WTC11 (cell line): ENCODE measurements around the gene MGAT3. TPM values are rescaled to one million over a fixed set of nuclear protein-coding genes. Genes with fewer than 3 reads are reported as not detected.

Source experiments
- ATAC-seq: fragments of 200-7000 bp; cut with Tn5 transposase; 2 replicates; pipeline ENCODE4 v1.10.0; 2021; ENCODE audit warnings: mild to moderate bottlenecking, moderate library complexity
- CTCF ChIA-PET: fragments of 300-600 bp; sonication (Branson Sonifier 250); formaldehyde crosslinking; loops from one replicate; lab custom pipeline; 2021; ENCODE audit warnings: antibody characterized with exemption; lab: Charles Lee
- POLR2A ChIA-PET: fragments of 350-600 bp; sonication (Branson Sonifier 250); formaldehyde crosslinking; loops from one replicate; lab custom pipeline; 2021; ENCODE audit warnings: antibody characterized with exemption; lab: Charles Lee
- DNase-seq: peaks from one replicate; pipeline ENCODE4 v3.0.0; 2021; ENCODE audit warnings: low spot score
- H3K27ac Mint-ChIP-seq: 2 replicates; pipeline ENCODE4 v1.8.0; 2021; ENCODE audit warnings: mixed read lengths
- H3K27me3 Mint-ChIP-seq: 2 replicates; pipeline ENCODE4 v1.8.0; 2021; ENCODE audit warnings: low read depth, mild to moderate bottlenecking, moderate library complexity, mixed read lengths
- H3K36me3 Mint-ChIP-seq: 2 replicates; pipeline ENCODE4 v1.8.0; 2021; ENCODE audit warnings: mixed read lengths
- H3K4me1 Mint-ChIP-seq: 2 replicates; pipeline ENCODE4 v1.8.0; 2022; ENCODE audit warnings: mixed read lengths
- H3K4me3 Mint-ChIP-seq: 2 replicates; pipeline ENCODE4 v1.8.0; 2021; ENCODE audit warnings: mild to moderate bottlenecking, moderate library complexity, mixed read lengths
- H3K9me3 Mint-ChIP-seq: 2 replicates; pipeline ENCODE4 v1.8.0; 2021; ENCODE audit warnings: mixed read lengths
- ATF3 ChIP-seq: sonication (generic); formaldehyde crosslinking; conservative IDR thresholded peaks from 2 replicates; pipeline ENCODE4 v1.8.1; 2022; ENCODE audit warnings: mild to moderate bottlenecking, missing genetic modification reagents
- CDX4 ChIP-seq: fragments of 250-450 bp; sonication (Bioruptor Pico); IDR thresholded peaks from 2 replicates; pipeline ENCODE4 v1.9.0; 2021; ENCODE audit warnings: moderate library complexity, mild to moderate bottlenecking, inconsistent platforms, borderline replicate concordance
- CREB1 ChIP-seq: sonication (generic); formaldehyde crosslinking; IDR thresholded peaks from 2 replicates; pipeline ENCODE4 v1.8.0; 2023; ENCODE audit warnings: mild to moderate bottlenecking, missing genetic modification reagents
- E2F5 ChIP-seq: sonication (generic); formaldehyde crosslinking; IDR thresholded peaks from 2 replicates; pipeline ENCODE4 v1.8.1; 2022; ENCODE audit warnings: mild to moderate bottlenecking, moderate library complexity, missing genetic modification reagents
- EMX1 ChIP-seq: fragments of 250-450 bp; sonication (Bioruptor Pico); IDR thresholded peaks from 2 replicates; pipeline ENCODE4 v1.8.0; 2021; ENCODE audit warnings: mild to moderate bottlenecking
- ETV6 ChIP-seq: sonication (generic); formaldehyde crosslinking; IDR thresholded peaks from 2 replicates; pipeline ENCODE4 v1.8.1; 2022; ENCODE audit warnings: mild to moderate bottlenecking, missing genetic modification reagents
- GTF2I ChIP-seq: fragments of 250-450 bp; sonication (Bioruptor Pico); conservative IDR thresholded peaks from 2 replicates; pipeline ENCODE4 v1.4.0; 2021; ENCODE audit warnings: mild to moderate bottlenecking
- HMGXB4 ChIP-seq: sonication (generic); formaldehyde crosslinking; IDR thresholded peaks from 2 replicates; pipeline ENCODE4 v1.8.1; 2023; ENCODE audit warnings: mild to moderate bottlenecking, moderate library complexity, missing genetic modification reagents
- IRF2 ChIP-seq: sonication (generic); formaldehyde crosslinking; IDR thresholded peaks from 2 replicates; pipeline ENCODE4 v1.8.0; 2022; ENCODE audit warnings: low read depth, missing genetic modification reagents, borderline replicate concordance
- MLX ChIP-seq: sonication (generic); formaldehyde crosslinking; IDR thresholded peaks from 2 replicates; pipeline ENCODE4 v1.8.1; 2023; ENCODE audit warnings: mild to moderate bottlenecking, missing genetic modification reagents, moderate library complexity
- NFATC4 ChIP-seq: fragments of 250-450 bp; sonication (Bioruptor Pico); IDR thresholded peaks from 2 replicates; pipeline ENCODE4 v1.9.0; 2021; ENCODE audit warnings: mild to moderate bottlenecking
- NFE2L1 ChIP-seq: sonication (generic); formaldehyde crosslinking; IDR thresholded peaks from 2 replicates; pipeline ENCODE4 v1.8.1; 2023; ENCODE audit warnings: missing genetic modification reagents
- NR3C1 ChIP-seq: sonication (generic); formaldehyde crosslinking; conservative IDR thresholded peaks from 2 replicates; pipeline ENCODE4 v1.8.1; 2023; ENCODE audit warnings: low read depth, mild to moderate bottlenecking, missing genetic modification reagents
- PRDM15 ChIP-seq: sonication (generic); formaldehyde crosslinking; IDR thresholded peaks from 2 replicates; pipeline ENCODE4 v1.8.0; 2022; ENCODE audit warnings: missing genetic modification reagents
- TEAD4 ChIP-seq: sonication (generic); formaldehyde crosslinking; IDR thresholded peaks from 2 replicates; pipeline ENCODE4 v1.8.0; 2022; ENCODE audit warnings: mild to moderate bottlenecking, missing genetic modification reagents
- ZBTB43 ChIP-seq: sonication (generic); formaldehyde crosslinking; IDR thresholded peaks from 2 replicates; pipeline ENCODE4 v1.8.1; 2023; ENCODE audit warnings: mild to moderate bottlenecking, missing genetic modification reagents
- ZNF263 ChIP-seq: sonication (generic); formaldehyde crosslinking; IDR thresholded peaks from 2 replicates; pipeline ENCODE4 v1.8.1; 2022; ENCODE audit warnings: low read depth, mild to moderate bottlenecking, moderate library complexity, missing genetic modification reagents
- ZNF532 ChIP-seq: fragments of 250-450 bp; sonication (Bioruptor Pico); IDR thresholded peaks from 2 replicates; pipeline ENCODE4 v1.9.0; 2021; ENCODE audit warnings: mild to moderate bottlenecking, borderline replicate concordance
- ZSCAN18 ChIP-seq: fragments of 250-450 bp; sonication (Bioruptor Pico); IDR thresholded peaks from 2 replicates; pipeline ENCODE4 v2.1.2; 2022; ENCODE audit warnings: mild to moderate bottlenecking, moderate library complexity
- total RNA-seq: library from RNA; stranded (reverse); gene quantifications from 3 replicates; pipeline ENCODE4 v1.2.3, GENCODE V29; 2021

MGAT3 gene
- total RNA-seq, 1 experiment from 2014 or later = 11.4 TPM

- TF ChIP-seq E2F5 (CRISPR knock-in tag) (no peak), ZSCAN18 (CRISPR knock-in tag) (no peak), HMGXB4 (CRISPR knock-in tag) (no peak), CDX4 (CRISPR knock-in tag) (no peak), TEAD4 (CRISPR knock-in tag) (no peak), IRF2 (no peak), NR3C1 (CRISPR knock-in tag) (no peak), CREB1 (no peak), NFE2L1 (CRISPR knock-in tag) (no peak), ETV6 (CRISPR knock-in tag) (no peak), PRDM15 (CRISPR knock-in tag) (no peak), ZNF532 (CRISPR knock-in tag) (no peak), EMX1 (CRISPR knock-in tag) (no peak), ZBTB43 (CRISPR knock-in tag) (no peak), ATF3 (CRISPR knock-in tag) (no peak), ZNF263 (CRISPR knock-in tag) (no peak), GTF2I (no peak), MLX (CRISPR knock-in tag) (no peak), NFATC4 (no peak)
- Mint-ChIP-seq H3K4me1 (peaks cover 7% of the 10 kb centered on the region), H3K9me3 (no peaks in the 10 kb centered on the region), H3K4me3 (no peak overlapping the region), H3K36me3 (no peaks in the 10 kb centered on the region), H3K27me3 (peaks cover 10% of the 10 kb centered on the region), H3K27ac (no peak overlapping the region)
- POLR2A ChIA-PET = no interaction called here
- ATAC-seq (no peak), DNase-seq (no peak)
- CTCF ChIA-PET = interaction anchor here (1.6 to 1.9 kb wide), 2 partner anchors 32 to 65 kb away, joined by 5 to 8 read pairs; no protein-coding TSS in a partner anchor
Observed at GRCh38 chr22:39463931-39464390, 7.1 kb downstream of the MGAT3 start.
